K562 (cell line): Measurements from ENCODE around the gene ATP2A3. TPM values are rescaled to one million over a fixed set of nuclear protein-coding genes. Genes with fewer than 3 reads are reported as not detected.

ENCODE experiments used
- ATF7 ChIP-seq: fragments of 450-650 bp; IDR thresholded peaks from 2 replicates; pipeline ENCODE4 v1.7.1; 2014; ENCODE audit warnings: mild to moderate bottlenecking, moderate library complexity
- CCNT2 ChIP-seq: IDR thresholded peaks from 2 replicates; pipeline ENCODE4 v1.6.1; 2011; ENCODE audit warnings: borderline replicate concordance, low read depth, mild to moderate bottlenecking, moderate library complexity, mixed read lengths, low read length; ENCODE audit not compliant: insufficient read length; ENCODE audit errors: extremely low read depth
- CREM ChIP-seq: IDR thresholded peaks from 2 replicates; pipeline ENCODE4 v1.6.1; 2014; ENCODE audit warnings: antibody characterized with exemption, low read depth
- CTBP1 ChIP-seq: fragments of 450-650 bp; IDR thresholded peaks from 2 replicates; pipeline ENCODE4 v1.6.1; 2016; ENCODE audit warnings: borderline replicate concordance
- EP400 ChIP-seq: fragments of 450-650 bp; IDR thresholded peaks from 2 replicates; pipeline ENCODE4 v1.6.1; 2017; ENCODE audit warnings: antibody characterized with exemption, mild to moderate bottlenecking, moderate library complexity
- GABPA ChIP-seq: fragments of 200-800 bp; sonication (Bioruptor generic); conservative IDR thresholded peaks from 2 replicates; pipeline ENCODE4 v1.6.1; 2016; ENCODE audit warnings: low read depth, missing genetic modification characterization, missing compliant biosample characterization
- GABPB1 ChIP-seq: sonication (generic); formaldehyde crosslinking; IDR thresholded peaks from 2 replicates; pipeline ENCODE4 v1.8.0; 2022; ENCODE audit warnings: mild to moderate bottlenecking, missing genetic modification reagents
- L3MBTL2 ChIP-seq: fragments of 450-650 bp; IDR thresholded peaks from 2 replicates; pipeline ENCODE4 v1.6.1; 2016; ENCODE audit warnings: mild to moderate bottlenecking, moderate library complexity
- MAZ ChIP-seq, 2 experiments: fragments of 450-650 bp in 1 of 2; sonication (generic) in 1 of 2; formaldehyde crosslinking; IDR thresholded peaks in 1 of 2; conservative IDR thresholded peaks in 1 of 2; 2 replicates each; pipeline versions ENCODE4 v1.4.0 to v1.5.0; 2020; ENCODE audit warnings: mild to moderate bottlenecking in 1 of 2, missing genetic modification reagents in 1 of 2
- MBD2 ChIP-seq: sonication (generic); IDR thresholded peaks from 2 replicates; pipeline ENCODE4 v1.6.1; 2016; ENCODE audit warnings: low read depth, borderline replicate concordance
- RBM39 ChIP-seq: fragments of 200-400 bp; formaldehyde crosslinking; optimal IDR thresholded peaks from 2 replicates; pipeline ENCODE3; 2018; ENCODE audit warnings: low read depth, low read length
- RCOR1 ChIP-seq, 2 experiments: IDR thresholded peaks; 2 replicates each; pipeline ENCODE4 v1.6.1; 2012; ENCODE audit warnings: low read depth in 2 of 2, low read length in 2 of 2, borderline replicate concordance in 1 of 2, improper control_type of control experiment in 1 of 2
- STAT5A ChIP-seq: IDR thresholded peaks from 2 replicates; pipeline ENCODE4 v1.6.1; 2012; ENCODE audit warnings: low read length, inconsistent platforms, borderline replicate concordance
- TOE1 ChIP-seq, 2 experiments: fragments of 450-650 bp in 1 of 2; sonication (generic) in 1 of 2; formaldehyde crosslinking in 1 of 2; IDR thresholded peaks; 2 replicates each; pipeline versions ENCODE4 v1.7.1 to v1.8.0; 2016 to 2022; ENCODE audit warnings: borderline replicate concordance in 2 of 2, mild to moderate bottlenecking in 2 of 2, antibody characterized with exemption in 1 of 2, inconsistent platforms in 1 of 2, low read depth in 1 of 2, missing genetic modification reagents in 1 of 2, moderate library complexity in 1 of 2
- ZNF175 ChIP-seq: fragments of 200-800 bp; sonication (Bioruptor generic); IDR thresholded peaks from 2 replicates; pipeline ENCODE4 v1.6.1; 2016; ENCODE audit warnings: low read depth, mild to moderate bottlenecking, missing genetic modification characterization, missing compliant biosample characterization
- polyA plus RNA-seq, 8 experiments: library from polyadenylated mRNA; depleted of rRNA in 4 of 8; stranded (reverse) in 5 of 8; unstranded in 3 of 8; fragments of >200 nt; fragmentation: Nextera tagmentation in 2 of 8; fragmentation: Illumina TruSeq in 1 of 8; extraction: Ambion mirVana in 2 of 8; extraction: Trizol in 1 of 8; gene quantifications; 2 replicates each; pipeline versions ENCODE4 v1.2.1 to v1.2.3, GENCODE V29; 2011 to 2014; ENCODE audit warnings: inconsistent platforms in 1 of 8, missing spikeins in 1 of 8
- total RNA-seq, 7 experiments: library from RNA; depleted of rRNA in 6 of 7; stranded (reverse); fragments of >200 nt in 6 of 7; fragmentation: Illumina TruSeq in 2 of 7; extraction: Trizol in 2 of 7; gene quantifications; 2 replicates each; pipeline versions ENCODE4 v1.2.1 to v1.2.3, GENCODE V29; 2011 to 2021; ENCODE audit warnings: low replicate concordance in 1 of 7
- TF ChIP-seq, protein P1 (sequence below), 2 experiments: IDR thresholded peaks; 2 replicates each; pipeline ENCODE4 v1.6.1; 2012; ENCODE audit warnings: improper control_type of control experiment in 2 of 2, low read depth in 2 of 2, low read length in 2 of 2, borderline replicate concordance in 1 of 2
- TF ChIP-seq, protein P2 (sequence below): fragments of 450-650 bp; IDR thresholded peaks from 2 replicates; pipeline ENCODE4 v1.6.1; 2016; ENCODE audit warnings: antibody characterized with exemption
- TF ChIP-seq, protein P3 (sequence below): fragments of 450-650 bp; formaldehyde crosslinking; IDR thresholded peaks from 2 replicates; pipeline ENCODE4 v1.4.0; 2022; ENCODE audit warnings: mild to moderate bottlenecking, moderate library complexity
- TF ChIP-seq, protein P4 (sequence below): sonication (generic); formaldehyde crosslinking; IDR thresholded peaks from 2 replicates; pipeline ENCODE4 v1.9.0; 2022; ENCODE audit warnings: mild to moderate bottlenecking, missing genetic modification reagents

ATP2A3 gene
- total and polyA plus RNA-seq, 9 of the 15 experiments (the other 6 are each of a cell fraction or from before 2014, with no cell fraction given), result 0.65 to 103 (median 31.3) TPM

DNA sequence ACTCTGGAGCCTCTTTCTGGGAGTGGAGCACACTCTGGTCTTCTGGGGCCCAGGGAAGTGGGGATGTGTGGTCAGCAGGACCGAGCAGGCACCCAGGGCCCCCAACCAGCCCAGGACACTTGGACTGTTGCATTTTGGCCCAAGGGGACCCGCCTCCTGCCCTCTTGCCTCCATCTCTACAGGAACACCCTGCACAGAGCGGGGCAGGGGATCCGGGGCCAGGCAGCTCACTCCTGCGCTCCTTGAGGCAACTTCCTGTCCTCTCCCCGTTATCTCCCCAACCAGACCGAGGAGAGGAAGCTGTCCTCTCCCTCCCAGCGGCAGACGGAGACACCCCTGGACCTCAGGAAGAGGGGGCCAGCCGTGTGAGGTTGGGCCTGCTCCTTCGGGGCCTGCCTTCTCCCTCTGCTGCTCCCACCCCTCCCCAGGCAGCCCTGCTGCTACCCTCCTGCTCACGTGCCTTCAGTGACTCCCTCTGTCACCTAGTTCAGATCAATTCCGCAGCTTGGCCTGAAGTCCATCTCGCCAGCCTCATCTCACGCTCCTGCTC, 10.0 kb upstream of the ATP2A3 start (continued):
- TF ChIP-seq RCOR1 (IDR thresholded peaks at IDR 0.05; ENCODE audit: borderline replicate concordance in 1 of 2, low read depth in 2 of 2, low read length in 2 of 2) (peak in 1 of 2 experiments; percentile 20; a peak in 1 of 4 replicates), GABPB1 (CRISPR knock-in tag) (peak; percentile 87), MAZ (CRISPR knock-in tag; conservative IDR thresholded peaks at IDR 0.05 in 1 of 2, IDR thresholded peaks at IDR 0.05 in 1 of 2) (peak; percentile 93), EP400 (peak; percentile 11; the same call in 1 of the 2 replicates), RBM39 (no peak), CREM (peak; percentile 63), ZNF175 (CRISPR knock-in tag) (peak; percentile 76), TOE1 (IDR thresholded peaks at IDR 0.05; ENCODE audit: borderline replicate concordance) (peak; percentile 54; the same call in 1 of the 2 replicates), TOE1 (CRISPR knock-in tag; IDR thresholded peaks at IDR 0.05; ENCODE audit: borderline replicate concordance, low read depth) (no peak), GABPA (tag) (peak; percentile 88), MBD2 (peak; percentile 52; the same call in 1 of the 2 replicates), STAT5A (peak; percentile 30; the same call in 1 of the 2 replicates), ATF7 (peak; percentile 40; the same call in 1 of the 2 replicates), L3MBTL2 (peak; percentile 88), CCNT2 (peak; percentile 66), CTBP1 (peak; percentile 66; the same call in 1 of the 2 replicates)
- TF ChIP-seq, protein P1, sequence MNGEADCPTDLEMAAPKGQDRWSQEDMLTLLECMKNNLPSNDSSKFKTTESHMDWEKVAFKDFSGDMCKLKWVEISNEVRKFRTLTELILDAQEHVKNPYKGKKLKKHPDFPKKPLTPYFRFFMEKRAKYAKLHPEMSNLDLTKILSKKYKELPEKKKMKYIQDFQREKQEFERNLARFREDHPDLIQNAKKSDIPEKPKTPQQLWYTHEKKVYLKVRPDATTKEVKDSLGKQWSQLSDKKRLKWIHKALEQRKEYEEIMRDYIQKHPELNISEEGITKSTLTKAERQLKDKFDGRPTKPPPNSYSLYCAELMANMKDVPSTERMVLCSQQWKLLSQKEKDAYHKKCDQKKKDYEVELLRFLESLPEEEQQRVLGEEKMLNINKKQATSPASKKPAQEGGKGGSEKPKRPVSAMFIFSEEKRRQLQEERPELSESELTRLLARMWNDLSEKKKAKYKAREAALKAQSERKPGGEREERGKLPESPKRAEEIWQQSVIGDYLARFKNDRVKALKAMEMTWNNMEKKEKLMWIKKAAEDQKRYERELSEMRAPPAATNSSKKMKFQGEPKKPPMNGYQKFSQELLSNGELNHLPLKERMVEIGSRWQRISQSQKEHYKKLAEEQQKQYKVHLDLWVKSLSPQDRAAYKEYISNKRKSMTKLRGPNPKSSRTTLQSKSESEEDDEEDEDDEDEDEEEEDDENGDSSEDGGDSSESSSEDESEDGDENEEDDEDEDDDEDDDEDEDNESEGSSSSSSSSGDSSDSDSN (IDR thresholded peaks at IDR 0.05; ENCODE audit: borderline replicate concordance in 1 of 2, low read depth in 2 of 2, low read length in 2 of 2), result peak in 1 of 2 experiments; percentile 84; a peak in 1 of 4 replicates
- TF ChIP-seq, protein P2, sequence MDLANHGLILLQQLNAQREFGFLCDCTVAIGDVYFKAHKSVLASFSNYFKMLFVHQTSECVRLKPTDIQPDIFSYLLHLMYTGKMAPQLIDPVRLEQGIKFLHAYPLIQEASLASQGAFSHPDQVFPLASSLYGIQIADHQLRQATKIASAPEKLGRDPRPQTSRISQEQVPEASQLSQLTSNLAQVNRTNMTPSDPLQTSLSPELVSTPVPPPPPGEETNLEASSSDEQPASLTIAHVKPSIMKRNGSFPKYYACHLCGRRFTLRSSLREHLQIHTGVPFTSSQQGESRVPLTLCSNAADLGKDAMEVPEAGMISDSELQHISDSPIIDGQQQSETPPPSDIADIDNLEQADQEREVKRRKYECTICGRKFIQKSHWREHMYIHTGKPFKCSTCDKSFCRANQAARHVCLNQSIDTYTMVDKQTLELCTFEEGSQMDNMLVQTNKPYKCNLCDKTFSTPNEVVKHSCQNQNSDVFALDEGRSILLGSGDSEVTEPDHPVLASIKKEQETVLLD, result 0 out of 2 replicates have a peak, but pooled peaks have one; percentile 40
- TF ChIP-seq, protein P3, sequence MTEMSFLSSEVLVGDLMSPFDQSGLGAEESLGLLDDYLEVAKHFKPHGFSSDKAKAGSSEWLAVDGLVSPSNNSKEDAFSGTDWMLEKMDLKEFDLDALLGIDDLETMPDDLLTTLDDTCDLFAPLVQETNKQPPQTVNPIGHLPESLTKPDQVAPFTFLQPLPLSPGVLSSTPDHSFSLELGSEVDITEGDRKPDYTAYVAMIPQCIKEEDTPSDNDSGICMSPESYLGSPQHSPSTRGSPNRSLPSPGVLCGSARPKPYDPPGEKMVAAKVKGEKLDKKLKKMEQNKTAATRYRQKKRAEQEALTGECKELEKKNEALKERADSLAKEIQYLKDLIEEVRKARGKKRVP (CRISPR knock-in tag), result peak; percentile 50; the same call in 1 of the 2 replicates
- TF ChIP-seq, protein P4, sequence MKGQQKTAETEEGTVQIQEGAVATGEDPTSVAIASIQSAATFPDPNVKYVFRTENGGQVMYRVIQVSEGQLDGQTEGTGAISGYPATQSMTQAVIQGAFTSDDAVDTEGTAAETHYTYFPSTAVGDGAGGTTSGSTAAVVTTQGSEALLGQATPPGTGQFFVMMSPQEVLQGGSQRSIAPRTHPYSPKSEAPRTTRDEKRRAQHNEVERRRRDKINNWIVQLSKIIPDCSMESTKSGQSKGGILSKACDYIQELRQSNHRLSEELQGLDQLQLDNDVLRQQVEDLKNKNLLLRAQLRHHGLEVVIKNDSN (CRISPR knock-in tag), result peak; percentile 73
